ENCODE data around the gene MLST8.

The MLST8 gene

DNA sequence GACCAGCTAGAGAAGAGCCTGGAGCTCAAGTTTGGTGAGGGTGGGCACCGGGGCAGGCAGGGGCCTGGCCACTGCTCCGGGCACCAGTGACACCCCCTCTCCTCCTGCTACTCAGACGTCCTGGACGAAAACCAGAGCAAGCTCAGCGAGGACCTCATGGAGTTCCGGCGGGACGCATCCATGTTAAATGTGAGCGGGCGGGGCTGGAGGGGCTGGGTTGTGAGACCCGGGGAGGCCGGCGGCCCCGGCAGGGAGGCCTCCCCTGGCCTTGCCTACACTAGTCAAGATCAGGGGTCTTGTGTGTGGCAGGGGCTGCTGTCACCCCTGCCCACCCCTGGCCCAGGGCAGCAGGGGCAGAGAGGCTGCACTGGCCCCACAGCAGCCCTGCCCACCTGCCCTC is 31.9 kb upstream of the MLST8 start:
- no peak for DNase-seq (ENCODE audit: low spot score)

DNA sequence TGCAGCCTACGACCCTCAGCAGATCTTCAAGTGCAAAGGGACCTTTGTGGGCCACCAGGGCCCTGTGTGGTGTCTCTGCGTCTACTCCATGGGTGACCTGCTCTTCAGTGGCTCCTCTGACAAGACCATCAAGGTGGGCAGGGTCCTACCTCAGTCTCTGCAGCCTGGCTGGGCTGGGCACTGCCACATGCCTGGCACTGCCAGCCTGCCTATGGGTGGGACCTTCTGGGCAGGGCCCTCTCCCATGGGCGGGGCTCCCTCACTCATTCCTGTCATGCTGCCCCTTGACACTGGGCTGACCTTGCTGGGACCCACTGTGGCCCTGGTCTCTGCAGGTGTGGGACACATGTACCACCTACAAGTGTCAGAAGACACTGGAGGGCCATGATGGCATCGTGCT is 31.3 kb upstream of the MLST8 start:
- no peak for DNase-seq (ENCODE audit: low spot score)

DNA sequence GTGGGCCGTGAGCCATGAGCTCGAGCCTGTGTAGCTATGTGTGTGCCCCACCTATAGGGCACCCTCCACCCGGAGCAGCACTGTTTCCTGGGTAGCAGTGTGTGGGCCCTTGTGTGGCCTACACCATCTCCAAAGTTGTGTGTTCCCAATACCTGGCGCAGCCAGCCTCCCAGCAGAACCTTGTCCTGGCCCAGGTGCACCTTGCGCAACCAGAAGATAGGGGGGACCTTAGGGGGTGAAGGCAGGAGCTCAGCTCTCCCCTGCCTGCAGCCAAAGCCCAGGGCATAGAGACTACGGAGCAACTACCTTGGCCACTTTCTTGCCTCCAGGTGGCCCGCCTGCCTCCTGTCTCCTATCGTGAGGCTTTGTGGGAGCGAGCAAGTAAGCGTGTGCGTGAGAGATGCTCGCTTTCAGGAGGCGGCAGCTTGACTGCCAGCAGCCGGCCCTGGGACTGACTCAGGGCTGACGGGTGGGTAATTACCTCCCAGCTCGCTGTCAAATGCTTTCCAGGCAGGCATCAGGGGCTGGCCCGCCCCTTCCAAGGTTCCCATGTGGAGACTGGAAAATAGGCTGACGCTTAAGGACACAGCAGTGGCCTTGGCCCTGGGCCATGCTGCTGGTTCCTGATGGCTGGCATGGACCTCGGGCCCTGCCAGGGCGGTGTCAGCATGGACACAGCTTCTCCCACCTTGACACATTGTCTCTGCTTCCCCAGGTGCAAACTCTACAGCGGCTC is 30.7 kb upstream of the MLST8 start:
- DNase-seq (ENCODE audit: low spot score), result no peak

DNA sequence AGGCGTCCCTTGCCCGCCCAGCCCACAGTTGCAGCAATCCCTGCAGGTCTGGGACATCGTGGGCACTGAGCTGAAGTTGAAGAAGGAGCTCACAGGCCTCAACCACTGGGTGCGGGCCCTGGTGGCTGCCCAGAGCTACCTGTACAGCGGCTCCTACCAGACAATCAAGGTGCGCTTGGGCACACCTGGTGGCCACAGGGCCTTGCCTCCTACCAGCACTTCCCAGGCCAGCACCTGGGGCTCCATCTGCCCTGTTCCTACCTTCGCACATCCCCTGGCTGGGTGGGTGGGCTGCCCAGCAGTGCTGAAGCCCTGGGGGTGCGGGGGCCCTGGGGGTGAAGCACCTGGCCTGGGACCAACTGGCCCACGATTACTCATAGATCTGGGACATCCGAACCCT is 29.8 kb upstream of the MLST8 start:
- no peak for DNase-seq (ENCODE audit: low spot score)

DNA sequence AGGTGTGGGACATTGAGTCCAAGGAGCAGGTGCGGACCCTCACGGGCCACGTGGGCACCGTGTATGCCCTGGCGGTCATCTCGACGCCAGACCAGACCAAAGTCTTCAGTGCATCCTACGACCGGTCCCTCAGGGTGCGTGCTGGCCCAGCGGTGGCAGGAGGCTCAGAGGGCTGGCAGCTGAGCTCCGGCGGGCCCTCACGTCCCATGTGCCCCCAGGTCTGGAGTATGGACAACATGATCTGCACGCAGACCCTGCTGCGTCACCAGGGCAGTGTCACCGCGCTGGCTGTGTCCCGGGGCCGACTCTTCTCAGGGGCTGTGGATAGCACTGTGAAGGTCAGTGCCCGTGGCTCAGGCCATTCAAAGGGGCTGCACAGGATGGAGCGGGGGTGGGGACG is 29.2 kb upstream of the MLST8 start:
- DNase-seq (ENCODE audit: low spot score), result no peak

DNA sequence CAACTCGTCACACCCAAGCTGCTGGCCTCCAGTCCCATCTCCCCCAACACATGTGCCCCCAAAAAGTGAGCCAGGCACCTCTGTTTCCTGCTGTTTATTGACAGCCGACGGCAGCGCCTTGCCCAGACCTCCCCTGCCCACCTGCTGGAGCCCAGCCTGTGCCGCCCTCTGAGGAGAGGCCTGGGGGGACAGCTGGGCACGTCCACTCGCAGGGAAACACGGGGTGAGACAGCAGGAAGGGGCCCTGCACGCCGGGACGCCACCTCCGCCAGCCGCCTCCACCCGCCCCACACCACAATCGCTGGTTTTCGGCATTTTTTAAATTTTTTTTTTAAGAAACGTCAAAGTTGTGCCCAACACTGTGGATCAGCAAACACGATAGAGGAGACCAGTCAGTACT is 28.2 kb upstream of the MLST8 start:
- DNase-seq (ENCODE audit: low spot score), result no peak

DNA sequence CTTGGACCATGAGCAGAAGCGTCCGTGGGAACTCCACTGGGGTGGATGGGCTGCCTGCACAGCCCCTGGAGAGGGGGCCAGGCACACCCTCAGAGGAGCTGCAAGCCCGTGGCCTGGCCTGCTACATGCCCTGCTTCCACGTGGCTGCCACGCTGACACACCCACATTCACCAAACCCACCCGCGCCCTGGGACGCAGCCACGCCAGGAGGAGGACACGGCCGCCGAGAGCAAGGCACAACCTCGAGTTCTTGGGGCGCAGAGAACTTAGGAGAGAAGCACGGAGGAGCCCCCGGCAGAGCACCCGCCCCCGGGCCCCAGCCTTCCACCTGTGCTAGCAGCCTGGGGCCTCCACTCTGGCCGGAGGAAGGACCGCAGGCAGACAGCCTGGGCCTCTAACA is 27.7 kb upstream of the MLST8 start:
- DNase-seq (ENCODE audit: low spot score), result no peak

DNA sequence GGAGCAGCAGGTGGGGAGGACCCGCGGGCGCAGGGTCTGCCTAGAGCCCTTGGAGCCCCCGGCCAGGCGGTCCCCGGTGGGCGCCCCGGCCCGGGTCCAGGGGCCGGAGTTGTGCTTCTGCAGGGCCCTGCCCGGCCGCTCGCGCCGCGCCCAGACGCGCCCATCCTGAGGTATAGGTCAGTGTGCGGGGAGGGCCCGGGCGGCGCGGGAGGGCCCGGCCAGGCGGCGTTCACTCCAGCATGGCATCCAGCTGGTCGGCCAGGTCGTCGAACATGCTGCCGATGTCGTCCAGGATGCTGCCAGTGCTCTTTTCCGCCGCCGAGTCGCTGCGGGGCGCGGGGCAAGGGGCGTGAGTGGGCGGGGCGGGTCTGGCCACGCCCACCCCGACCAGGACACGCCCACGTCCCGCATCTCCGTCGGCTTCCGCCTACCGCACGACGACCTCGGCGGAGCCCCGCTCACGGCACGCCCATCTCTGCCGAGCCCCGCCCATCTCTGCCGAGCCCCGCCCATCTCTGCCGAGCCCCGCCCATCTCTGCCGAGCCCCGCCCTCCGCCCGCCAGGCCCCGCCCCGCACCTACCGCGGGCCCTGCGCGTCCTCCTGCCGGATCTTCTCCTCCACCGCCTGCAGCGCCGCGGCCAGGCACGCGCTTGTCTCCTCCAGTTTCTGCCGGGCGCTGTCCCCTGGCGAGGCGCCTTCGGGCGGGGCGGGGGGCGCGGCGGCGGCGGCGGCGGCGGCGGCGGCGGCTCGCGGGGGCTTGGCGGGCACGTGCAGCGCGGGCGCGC is 26.7 kb upstream of the MLST8 start:
- DNase-seq (ENCODE audit: low spot score), result peak; percentile 47

DNA sequence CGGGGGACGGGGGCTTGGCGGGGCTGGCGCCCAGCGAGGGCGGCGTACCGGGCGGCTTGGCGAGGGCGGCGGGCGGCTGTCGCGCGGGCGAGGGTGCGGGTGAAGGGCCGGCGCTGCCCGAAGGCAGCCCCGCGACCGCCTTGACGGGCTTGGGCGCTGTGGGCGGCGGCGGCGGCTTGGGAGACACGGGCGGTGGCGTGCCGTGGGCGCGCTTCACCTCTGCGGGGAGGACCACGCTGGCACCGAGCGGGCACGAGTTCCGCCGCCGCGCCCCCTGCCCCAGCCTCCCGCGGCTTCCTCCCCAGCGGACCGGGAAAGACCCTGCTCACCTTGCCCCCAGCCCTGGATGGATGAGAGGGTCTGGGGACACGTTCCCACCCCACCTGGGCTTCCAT is 26.1 kb upstream of the MLST8 start:
- DNase-seq (ENCODE audit: low spot score), result no peak

DNA sequence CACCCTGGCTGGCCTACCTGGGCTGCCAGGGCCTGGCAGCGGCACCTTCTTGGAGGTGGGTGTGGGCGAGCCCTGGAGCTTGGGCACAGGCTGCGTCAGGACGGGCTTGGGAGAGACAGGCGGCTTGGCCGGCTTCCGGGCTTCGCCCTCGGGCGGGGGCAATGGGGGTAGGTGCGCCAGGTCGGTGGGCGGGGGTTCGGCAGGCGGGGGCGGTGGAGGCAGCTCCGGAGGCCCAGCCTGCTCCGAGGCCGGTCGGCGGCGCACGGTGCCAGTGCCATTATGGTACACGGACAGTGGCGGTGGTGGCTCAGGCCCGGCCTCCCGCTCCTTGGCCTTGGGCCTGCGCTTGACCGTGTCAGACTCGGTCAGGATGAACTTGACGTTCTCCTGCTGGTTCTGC is 25.7 kb upstream of the MLST8 start:
- DNase-seq (ENCODE audit: low spot score), result no peak

DNA sequence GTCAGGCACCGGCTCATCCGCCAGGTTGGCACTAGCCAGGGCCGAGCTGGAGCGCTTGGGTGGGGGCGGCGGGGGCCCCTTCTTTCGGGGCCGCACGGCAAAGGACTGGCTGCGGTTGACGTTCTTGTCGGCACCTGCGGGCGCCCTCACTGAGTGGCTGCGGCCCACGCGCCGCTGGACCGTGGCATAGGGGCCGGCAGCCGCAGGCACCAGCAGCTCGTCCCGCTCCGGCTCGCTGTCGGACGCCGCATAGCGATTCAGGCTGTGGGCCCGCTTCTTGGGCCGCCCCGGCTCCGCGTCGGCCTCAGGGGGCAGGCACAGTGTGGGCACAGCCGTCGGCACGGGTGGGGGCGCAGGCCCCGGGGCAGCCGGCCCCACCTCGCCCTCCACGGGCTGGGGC is 24.8 kb upstream of the MLST8 start:
- DNase-seq (ENCODE audit: low spot score), result no peak

DNA sequence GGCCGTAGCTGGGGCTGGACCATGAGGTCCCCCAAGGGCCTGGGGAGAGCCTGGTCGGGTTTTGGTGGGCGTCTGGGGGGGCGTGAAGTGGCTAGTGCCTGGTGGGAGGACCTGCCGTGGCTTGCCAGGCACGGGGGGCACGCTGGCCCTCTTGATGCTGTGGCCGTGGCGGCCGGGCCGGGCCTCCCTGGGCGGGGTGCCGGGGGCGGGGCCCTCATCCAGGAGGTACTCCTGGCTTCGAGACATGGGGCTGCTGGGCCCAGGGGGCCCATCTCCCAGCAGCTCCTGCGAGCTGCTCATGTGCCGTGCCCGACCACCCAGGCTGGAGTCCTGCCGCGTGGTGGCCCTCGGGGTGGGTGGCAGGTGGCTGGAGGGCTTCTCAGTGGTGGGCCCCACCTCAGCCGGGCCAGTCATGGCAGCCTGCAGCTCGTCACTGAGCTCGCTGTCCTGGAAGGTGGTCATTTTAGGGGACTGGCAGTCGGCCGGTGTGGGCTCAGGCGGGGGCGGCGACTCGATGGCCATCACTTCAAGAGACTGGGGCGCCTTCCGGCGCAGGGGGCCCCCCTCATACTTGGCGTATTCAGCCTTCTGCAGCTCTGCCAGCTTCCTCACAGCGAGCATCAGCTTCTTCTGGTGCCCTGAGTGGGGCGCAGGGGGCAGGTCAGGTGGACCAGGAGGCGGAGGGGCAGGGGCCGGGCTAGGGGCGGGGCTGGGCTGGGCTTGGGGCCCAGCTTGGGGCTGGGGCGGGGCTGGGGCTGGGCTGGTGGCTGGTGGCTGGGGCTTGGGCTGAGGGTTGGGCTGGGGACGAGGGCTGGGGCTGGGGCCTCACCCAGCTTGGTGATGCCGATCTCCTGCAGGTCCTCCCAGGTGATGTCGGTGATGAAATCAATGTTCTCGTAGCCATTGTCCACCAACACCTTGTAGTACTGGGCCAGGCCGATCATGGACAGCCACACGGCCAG is 24.0 kb upstream of the MLST8 start:
- no peak for DNase-seq (ENCODE audit: low spot score)

DNA sequence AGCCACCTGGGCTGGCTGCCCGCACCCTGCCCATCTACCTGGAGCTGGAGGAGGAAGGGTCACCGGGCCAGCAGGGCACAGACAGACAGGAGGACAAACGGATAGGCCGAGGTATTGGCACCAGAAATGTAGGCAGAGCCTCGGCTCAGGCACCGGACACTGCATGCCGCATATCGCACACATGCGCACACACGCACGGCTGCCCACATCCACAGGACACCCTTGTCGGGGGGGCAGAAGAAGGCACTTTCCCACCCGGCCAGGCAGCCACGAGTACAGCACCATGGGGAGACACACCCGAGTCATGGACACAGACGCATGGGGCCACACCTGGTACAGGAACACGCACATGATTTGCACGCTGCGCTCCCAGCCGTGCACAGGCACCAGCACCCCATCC is 23.3 kb upstream of the MLST8 start:
- DNase-seq (ENCODE audit: low spot score), result no peak

DNA sequence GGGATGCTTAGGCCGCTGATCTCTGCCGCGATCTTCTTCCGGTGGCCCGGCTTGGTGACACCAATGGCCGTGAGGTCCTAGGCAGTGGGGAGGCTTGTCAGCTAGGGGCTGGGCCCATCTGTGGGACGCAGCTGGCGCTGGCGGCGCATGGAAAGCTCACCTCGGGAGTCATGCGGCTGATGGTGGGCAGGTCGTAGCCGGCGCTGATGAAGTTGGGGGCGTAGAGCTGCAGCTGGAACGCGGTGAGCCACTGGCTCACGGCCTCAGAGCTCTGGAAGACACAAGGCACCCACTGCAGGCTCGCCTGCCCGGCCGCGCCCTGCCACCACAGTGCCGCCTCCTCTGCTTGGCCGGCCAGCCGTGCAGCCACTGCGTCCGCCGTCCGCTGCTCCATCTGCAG is 21.6 kb upstream of the MLST8 start:
- no peak for DNase-seq (ENCODE audit: low spot score)

DNA sequence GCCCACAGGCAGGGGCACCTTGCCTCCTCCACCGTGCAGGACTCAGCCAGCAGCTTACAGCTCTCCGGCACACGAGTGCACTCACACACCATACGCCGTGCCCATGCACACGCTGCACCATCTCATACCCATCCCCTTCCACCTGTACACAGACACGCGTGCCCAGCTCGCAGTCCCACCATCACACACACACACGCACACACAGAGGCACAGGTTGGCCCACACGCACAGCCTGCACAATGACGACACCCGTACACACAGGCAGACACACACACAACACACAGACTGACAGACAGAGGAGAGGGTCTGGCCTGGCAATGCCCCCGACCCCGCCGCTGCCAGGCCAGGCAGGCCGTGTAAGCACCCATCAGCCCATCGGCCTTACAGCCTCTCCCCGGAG is 20.9 kb upstream of the MLST8 start:
- no peak for DNase-seq (ENCODE audit: low spot score)

DNA sequence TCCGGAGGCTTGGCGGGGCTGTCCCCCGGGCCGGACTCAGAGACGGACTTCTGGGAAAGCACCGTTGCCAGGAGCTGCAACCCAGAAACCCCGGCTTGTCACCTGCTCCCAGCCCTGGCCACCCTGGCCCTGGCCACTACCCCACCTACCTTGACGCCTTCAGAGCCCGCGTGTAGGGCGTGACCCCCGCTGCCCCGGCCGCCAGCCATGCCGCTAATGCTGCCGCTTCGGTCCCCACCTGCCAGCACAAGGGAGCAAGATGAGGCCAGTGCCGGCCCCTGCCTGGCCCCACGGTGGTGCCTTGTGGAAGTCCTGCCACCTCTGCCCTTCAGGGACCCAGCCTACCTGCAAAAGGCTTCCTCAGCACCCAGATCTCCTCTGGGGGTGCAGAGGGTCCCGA is 20.3 kb upstream of the MLST8 start:
- no peak for DNase-seq (ENCODE audit: low spot score)

DNA sequence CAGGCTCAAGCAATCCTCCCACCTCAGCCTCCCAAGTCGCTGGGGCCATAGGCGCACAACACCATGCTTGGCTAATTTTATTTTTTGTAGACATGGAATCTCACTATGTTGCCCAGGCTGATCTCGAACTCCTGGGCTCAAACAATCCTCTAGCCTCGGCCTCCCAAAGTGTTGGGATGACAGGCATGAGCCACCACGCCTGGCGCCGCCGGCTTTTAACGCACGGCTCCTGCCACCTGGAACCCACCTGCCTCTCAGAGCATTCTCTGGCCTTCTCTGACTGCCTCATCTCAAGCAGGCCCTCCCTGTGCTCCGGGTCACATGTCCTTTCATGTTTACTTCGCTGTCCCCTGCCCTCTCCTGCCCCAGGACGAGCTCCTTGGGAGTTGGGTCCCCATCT is 19.2 kb upstream of the MLST8 start:
- DNase-seq (ENCODE audit: low spot score), result no peak

DNA sequence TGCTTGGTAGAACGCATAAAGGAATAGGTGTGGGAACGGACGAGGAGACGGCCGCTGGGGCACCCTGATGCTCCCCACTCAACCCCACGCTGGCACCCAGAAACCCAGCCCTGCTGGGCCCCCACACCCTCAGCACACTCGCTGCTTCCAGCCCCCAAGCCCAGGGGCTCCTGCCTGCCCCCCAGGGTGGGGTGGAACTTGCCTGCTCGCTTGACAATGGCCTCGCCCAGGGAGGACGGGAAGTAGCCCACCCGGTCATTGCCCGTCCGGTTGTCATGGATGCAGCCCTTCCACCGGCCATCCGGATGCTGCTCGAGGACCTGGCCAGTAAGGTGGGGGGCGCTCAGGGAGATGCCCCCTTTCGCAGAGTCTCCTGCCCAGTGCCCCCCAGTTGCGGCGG is 18.7 kb upstream of the MLST8 start:
- no peak for DNase-seq (ENCODE audit: low spot score)

DNA sequence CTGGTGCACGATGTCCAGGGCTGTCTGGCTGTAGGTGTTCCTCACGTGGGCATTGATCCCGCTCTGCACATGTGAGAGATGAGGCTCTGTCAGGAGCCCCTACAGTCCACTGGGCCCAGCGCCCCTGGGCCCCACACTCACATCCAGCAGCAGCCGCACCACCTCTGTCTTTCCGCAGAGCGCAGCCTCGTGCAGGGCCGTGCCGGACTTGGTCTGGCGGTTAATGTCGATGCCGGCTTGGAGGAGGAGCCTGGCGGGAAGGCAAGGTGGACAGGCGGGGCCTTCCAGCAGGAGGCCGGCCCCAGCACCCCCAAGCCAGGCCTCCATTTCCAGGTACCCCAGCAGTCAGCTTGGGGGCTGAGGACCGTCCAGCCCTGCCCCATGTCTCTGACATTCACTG is 18.0 kb upstream of the MLST8 start:
- no peak for DNase-seq (ENCODE audit: low spot score)

DNA sequence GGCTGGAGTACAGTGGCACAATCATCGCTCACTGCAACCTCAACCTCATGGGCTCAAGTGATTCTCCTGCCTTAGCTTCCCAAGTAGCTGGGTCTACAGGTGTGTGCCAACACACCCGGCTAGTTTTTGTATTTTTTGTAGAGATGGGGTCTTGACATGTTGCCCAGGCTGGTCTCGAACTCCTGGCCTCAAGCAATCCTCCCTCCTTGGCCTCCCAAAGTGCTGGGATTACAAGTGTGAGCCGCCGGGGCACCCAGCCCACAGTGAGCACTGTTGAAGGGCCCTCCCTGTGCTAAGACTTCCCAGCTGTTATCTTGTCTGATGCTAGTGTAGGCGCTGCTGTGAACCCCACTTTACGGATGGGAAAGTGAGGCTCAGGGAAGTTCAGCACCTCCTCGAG is 16.9 kb upstream of the MLST8 start:
- DNase-seq (ENCODE audit: low spot score), result no peak

DNA sequence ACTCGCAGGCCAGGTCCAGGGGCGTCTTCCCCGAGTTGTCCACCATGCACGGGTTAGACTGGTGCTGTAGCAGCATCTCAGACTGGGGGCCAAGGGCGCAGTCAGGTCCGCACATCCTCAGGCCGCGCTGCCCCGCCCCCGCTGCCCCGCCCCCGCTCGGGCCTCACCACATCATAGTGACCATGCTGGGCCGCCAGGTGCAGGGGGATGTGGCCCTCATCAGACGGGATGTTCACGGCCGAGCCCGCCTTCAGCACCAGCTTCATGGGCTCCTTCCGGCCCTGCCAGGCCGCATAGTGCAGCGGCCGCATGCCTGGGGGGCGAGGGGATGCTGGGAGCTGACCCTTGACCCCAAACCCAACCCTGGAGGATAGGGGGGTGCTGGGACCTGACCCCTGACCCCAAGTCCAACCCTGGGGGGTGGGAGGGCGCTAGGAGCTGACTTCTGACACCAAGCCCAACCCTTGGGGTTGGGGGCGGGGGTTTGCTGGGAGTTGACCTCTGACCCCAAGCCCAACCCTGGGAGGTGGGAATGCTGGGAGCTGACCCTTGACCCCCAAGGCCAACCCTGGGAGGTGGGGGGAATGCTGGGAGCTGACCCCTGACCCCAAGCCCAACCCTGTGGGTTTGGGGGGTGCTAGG is 15.9 kb upstream of the MLST8 start:
- DNase-seq (ENCODE audit: low spot score), result no peak

DNA sequence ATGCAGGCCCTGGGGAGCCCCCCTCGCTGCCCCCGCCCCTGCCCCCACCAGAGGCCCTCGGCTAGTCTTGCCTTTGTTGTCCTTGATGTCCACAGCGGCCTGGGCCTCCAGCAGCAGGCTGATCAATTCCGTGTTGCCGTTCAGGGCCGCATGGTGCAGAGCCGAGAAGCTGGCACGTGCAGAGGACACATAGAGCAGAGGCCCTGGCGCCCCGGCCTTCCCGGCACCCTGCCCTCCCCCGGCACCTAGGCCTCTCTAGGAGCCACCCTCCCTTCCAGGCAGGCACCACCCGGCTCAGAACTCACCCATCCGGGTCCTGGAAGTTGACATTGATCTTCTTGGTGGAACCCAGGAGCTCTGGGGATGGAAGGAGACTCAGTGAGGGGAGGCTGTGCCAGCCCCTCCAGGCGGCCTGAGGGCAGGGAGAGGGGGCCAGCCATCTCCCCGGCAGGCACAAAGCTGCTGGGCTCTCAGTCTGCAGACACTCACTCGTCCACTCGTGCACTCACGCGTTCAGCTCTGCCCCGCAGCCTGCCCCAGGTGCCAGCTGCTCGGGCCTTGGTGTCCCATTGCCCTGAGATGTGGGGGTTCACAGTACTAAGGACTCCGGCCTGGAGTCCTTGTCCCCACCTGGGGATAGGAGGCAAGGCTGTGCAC is 15.1 kb upstream of the MLST8 start:
- no peak for DNase-seq (ENCODE audit: low spot score)

Measured in GM03348 (cell line).